ENCODE results near the gene WDFY4.

DNA sequence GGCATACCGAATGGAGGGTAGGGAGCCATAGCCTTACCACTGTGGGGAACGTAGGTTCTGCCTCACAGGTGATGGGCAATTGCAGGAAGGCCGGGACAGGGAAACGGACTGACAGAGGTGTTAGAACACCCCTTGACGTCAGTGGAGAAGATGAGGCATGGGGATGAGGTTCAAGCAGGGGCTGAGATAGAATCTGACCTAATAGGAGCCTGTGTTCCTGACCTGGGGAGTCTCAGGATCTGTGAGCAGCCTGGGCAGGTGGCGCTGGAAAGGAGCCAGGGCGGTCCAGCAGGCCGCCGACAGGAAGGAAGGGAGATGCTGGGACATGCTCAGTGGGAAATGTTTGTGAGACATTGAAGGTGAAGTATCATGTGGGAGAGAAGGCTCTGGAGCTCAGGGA lies 109.4 kb downstream of the WDFY4 start:
- TF ChIP-seq, protein P1, sequence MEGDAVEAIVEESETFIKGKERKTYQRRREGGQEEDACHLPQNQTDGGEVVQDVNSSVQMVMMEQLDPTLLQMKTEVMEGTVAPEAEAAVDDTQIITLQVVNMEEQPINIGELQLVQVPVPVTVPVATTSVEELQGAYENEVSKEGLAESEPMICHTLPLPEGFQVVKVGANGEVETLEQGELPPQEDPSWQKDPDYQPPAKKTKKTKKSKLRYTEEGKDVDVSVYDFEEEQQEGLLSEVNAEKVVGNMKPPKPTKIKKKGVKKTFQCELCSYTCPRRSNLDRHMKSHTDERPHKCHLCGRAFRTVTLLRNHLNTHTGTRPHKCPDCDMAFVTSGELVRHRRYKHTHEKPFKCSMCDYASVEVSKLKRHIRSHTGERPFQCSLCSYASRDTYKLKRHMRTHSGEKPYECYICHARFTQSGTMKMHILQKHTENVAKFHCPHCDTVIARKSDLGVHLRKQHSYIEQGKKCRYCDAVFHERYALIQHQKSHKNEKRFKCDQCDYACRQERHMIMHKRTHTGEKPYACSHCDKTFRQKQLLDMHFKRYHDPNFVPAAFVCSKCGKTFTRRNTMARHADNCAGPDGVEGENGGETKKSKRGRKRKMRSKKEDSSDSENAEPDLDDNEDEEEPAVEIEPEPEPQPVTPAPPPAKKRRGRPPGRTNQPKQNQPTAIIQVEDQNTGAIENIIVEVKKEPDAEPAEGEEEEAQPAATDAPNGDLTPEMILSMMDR (IDR thresholded peaks at IDR 0.05) = no peak
- no peak for TF ChIP-seq POLR2A (IDR thresholded peaks at IDR 0.05)
